ENCODE results near the gene RNF217.
"Not testable (repeated sequence)": the region's sequence is repeated elsewhere in the genome, so short reads cannot be mapped to it uniquely, and the experiment has no call there.

RNF217 gene

DNA sequence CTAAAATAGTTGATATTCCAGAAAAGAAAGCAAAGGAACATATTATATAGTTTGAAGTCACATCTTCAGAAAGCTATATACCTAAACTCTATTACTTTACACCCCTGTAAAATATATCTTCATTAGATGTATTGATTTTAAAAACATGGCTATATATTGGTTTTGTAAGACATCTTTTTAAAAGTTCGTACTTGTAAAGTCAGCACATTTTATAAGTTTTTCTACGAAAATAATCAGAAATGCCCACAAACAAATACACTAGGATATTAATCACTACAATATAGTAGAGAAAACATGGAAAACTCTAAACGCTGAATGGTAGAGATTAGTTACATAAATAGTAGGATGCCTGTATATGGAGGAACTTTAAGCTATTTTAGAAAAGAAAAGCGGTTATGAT is 52.9 kb downstream of the RNF217 start:
- no peak for DNase-seq (ENCODE audit: low read depth)

DNA sequence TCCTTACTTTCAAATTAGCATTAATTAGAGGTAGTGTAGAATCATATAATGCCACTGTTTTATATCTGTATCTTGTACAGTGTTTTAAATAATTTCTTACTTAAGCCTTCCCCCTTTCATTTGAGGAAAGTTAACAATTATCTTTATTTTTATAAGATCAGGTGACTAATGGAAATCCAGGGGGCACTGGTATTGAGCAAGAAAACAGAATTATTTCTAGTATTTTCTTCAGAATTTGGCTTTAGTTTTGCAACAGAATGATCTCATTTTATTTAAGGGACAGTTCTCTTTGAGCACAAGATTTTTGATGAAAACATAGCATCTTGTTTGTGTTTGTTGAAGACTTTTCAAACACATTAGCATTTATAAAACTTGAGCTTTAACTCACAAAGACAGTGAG is 55.9 kb downstream of the RNF217 start:
- no peak for DNase-seq (ENCODE audit: low read depth)

DNA sequence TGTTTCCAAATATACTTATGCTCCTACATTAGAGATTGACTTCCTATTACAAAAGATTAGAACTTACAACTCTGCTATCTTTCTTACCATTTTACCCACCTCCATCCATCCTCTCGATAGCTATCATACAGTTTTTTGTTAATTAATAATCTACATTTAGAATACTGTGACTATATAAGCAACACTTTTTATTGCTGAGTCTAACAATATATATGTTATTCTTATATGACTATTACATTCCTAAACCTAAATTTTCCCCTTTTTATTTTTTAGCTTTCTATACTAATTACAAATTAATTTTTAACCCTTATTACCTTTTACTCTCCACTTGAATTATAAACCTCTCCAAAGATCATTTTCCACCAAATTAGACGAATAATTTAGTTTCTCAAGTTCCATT is 57.0 kb downstream of the RNF217 start:
- DNase-seq (ENCODE audit: low read depth), result no peak

DNA sequence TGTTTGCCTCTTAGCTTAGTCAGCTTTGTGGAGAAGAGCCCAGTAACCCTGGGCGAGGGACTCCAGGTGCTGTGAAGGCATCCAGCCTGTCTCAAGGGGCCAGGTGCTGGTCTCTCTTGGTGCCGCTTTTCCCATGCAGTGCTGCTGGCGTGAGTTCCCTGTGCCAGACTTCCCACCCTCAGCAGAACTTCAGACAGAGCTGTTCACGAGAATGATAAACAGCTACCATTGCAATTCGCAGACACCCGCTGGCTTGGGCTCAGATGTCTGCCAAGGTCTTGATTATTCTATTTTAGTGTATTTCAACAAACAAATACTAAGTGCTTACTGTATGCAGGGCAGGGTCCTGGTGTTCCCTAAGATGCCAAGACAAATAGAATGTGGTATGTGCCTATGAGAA is 57.7 kb downstream of the RNF217 start:
- no peak for DNase-seq (ENCODE audit: low read depth)

DNA sequence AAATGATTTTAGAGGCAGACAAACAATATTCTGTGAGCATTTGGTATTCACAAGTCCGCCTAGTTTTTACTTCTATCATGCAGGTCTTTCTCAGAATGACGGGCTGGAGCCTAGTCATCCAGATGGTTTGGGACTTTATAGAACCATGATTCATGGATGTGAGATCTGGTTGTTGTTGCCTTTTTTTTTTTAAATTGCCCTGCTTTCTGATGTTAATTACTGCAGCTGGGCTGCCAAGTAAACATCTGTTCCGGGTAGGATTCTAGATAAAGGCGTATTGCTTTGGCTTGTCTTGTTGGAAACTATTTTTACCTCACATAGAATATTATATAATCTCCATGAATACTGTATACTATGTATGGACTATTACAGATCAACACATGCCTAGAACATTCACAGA is 58.1 kb downstream of the RNF217 start:
- DNase-seq (ENCODE audit: low read depth), result no peak

DNA sequence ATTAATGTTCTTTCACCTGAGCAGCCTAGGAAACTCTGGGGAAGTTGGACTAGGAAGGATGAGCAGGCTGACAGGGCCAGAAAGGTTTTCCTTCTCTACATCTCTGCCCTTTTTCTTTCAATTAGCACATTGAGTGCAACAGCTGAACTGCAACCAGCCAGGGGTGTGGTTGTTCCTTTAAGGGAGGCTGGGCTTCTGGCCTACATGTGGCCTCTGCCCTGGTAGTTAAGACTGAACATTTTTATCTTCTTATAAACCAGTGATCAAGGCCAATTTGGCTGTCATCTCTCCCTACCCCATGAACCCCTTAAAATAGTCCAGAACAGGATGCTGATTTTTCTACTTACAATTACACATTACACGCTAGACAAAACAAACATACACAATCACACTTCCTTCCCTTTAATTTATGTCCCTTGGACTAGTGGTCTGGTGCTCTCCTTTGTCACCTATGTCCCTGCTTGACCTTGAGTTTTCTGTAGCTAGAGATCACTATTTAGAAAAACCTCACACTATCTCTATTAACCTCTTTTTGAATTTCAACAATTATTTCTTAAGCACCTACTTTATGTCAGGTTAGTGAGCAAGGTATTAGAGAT is 60.3 kb downstream of the RNF217 start:
- no peak for DNase-seq (ENCODE audit: low read depth)

DNA sequence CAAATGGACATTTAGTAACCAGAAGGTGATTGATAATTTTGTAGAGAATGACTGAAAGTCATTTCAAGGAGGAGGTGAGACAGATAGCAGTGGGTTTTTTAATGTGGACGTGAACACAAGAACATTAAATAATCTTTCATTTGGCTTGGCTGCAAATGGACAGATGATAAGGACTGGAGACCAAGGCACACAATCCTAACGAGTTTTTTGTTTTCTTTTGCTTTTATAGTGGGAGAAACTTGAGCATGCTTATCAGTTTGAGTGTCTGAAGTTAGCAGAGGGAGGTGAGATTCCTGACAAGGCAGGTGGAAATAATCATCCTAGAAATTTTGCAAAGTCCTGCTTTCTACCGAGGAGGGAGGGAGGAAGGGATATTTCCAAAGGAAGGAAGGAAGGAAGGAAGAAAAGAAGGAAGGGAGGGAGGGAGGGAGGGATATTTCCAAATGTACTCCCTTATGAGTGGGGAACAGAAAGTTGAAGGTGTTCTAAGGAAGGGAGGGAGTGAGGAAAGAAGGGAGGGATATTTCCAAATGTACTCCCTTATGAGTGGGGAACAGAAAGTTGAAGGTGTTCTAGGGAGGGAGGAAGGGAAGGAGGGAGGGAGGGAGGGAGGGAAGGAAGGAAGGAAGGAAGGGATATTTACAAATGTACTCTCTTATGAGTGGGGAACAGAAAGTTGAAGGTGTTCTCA is 63.1 kb downstream of the RNF217 start:
- no peak for DNase-seq (ENCODE audit: low read depth)

DNA sequence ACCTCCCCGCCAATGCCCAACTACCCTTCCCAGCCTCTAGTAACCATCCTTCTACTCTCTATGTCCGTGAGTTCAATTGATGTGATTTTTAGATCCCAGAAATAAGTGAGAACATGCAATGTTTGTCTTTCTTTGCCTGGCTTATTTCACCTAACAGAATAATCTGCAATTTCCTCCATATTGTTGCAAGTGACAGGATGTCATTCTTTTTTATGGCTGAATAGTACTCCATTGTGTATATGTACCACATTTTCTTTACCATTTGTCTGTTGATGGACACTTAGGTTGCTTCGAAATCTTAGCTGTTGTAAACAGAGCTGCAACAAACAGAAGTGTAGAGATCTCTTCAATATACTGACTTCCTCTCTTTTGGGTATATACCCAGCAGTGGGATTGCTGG is 65.0 kb downstream of the RNF217 start:
- DNase-seq (ENCODE audit: low read depth), result no peak

DNA sequence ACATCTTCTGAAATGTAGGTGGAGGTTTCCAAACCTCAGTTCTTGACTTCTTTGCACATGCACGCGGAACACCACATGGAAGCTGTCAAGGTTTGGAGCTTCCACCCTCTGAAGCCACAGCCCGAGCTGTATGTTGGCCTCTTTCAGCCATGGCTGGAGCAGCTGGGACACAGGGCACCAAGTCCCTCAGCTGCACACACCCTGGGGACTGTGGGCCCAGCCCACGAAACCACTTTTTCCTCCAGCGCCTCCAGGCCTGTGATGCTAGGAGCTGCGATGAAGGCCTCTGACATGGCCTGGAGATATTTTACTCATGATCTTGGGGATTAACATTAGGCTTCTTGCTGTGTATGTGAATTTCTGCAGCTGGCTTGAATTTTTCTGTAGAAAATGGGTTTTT is 68.7 kb downstream of the RNF217 start:
- no peak for DNase-seq (ENCODE audit: low read depth)

DNA sequence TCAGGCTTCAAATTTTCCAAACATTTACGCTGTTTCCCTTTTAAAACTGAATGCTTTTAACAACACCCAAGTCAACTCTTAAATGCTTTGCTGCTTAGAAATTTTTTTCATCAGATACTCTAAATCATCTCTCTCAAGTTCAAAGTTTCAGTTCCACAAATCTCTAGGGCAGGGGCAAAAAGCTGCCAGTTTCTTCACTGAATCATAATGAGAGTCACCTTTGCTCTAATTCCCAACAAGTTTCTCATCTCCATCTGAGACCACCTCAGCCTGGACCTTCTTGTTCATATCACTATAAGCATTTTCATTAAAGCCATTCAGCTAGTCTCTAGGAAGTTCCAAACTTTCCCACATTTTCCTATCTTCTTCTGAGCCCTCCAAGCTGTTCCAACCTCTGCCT is 69.1 kb downstream of the RNF217 start:
- DNase-seq (ENCODE audit: low read depth), result no peak

DNA sequence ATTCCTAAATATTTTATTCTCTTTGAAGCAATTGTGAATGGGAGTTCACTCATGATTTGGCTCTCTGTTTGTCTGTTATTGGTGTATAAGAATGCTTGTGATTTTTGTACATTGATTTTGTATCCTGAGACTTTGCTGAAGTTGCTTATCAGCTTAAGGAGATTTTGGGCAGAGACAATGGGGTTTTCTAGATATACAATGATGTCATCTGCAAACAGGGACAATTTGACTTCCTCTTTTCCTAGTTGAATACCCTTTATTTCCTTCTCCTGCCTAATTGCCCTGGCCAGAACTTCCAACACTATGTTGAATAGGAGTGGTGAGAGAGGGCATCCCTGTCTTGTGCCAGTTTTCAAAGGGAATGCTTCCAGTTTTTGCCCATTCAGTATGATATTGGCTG is 72.7 kb downstream of the RNF217 start:
- not testable (repeated sequence) for DNase-seq (ENCODE audit: low read depth)

DNA sequence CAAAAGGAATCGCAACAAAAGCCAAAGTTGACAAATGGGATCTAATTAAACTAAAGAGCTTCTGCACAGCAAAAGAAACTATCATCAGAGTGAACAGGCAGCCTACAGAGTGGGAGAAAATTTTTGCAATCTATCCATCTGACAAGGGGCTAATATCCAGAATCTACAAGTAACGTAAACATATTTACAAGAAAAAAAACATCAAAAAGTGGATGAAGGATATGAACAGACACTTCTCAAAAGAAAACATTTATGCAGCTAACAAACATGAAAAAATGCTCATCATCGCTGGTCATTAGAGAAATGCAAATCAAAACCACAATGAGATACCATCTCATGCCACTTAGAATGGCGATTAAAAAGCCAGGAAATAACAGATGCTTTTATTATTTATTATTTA is 74.2 kb downstream of the RNF217 start:
- DNase-seq (ENCODE audit: low read depth), result not testable (repeated sequence)

DNA sequence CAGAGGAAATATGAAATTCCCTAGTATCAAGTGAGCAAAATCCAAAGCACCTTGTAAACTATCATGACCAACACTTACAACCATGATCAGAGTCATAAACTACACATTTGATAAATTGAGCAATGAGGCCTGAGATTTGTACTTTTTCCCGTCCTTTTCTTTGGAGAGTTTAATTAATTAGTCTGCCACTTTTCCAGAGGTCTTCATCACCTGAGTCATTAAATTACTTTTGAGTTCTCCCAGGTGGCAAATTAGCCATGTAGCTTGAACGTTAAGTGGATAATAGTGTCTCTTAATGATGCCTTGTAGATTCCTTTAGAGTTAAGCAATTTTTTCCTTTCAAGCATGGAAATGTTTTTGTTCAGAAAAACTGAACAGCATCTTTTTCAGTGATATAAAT is 75.6 kb downstream of the RNF217 start:
- no peak for DNase-seq (ENCODE audit: low read depth)

DNA sequence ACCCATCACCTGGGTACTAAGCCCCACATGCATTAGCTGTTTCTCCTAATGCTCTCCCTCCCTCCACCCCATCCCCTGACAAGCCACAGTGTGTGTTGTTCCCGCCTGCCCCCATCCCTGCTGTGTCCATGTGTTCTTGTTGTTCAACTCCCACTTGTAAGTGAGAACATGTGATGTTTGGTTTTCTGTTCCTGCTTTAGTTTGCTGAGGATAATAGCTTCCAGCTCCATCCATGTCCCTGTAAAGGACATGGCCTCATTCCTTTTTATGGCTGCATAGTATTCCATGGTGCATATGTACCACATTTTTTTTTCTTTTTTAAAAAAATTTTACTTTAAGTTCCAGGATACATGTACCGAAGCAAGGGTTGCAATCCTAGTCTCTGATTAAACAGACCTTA is 76.7 kb downstream of the RNF217 start:
- DNase-seq (ENCODE audit: low read depth), result no peak

DNA sequence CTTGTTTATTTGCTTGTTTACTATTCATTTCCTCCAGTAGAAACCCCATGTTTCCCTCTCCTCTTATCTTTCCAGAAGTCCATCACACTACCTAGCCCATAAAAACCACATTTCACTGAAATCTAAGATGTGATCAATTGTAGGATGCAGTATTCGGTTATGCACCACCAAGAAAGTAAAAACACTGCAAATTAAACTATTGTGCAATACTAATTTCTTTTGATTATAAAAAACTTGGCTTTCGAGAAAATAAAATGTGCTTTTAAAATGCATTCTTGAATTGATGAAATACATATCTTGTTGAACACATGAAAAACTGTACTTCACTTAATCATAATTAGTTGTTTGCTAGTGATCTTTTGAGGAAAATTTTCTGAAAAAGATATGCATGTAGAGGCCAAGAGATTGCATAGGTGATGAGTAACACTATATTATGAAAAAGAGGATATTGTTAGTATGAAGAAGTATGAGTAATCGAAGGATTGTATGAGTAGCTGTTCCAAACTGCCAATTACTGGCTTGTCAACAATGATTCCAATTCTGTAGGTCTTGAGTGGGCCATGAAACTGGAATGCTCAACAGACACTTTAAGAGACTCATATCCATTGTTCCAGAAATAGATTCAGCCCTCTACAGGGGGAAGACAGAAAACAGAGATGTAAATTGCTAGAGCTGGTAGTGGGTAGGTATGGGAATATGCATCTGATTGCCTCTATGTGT is 79.7 kb downstream of the RNF217 start:
- no peak for DNase-seq (ENCODE audit: low read depth)

DNA sequence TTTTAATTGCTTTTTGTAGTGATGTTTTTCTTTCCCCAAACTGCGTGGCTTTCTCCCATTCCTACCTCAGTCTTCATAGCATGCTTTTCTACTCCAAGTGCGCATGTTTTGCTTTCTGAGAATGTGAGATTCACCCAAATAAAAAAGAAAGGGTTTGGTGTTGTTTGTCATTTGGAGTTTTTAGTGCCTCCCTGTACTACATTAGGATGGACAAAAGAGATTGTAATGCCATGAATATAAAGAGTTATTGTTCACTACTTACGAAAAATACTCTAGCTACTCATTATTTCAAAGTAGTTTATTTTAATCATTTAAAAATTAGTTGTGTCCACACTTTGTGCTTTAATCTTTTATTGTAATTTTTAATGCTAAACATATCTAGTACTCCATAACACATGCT is 81.8 kb downstream of the RNF217 start:
- no peak for DNase-seq (ENCODE audit: low read depth)

DNA sequence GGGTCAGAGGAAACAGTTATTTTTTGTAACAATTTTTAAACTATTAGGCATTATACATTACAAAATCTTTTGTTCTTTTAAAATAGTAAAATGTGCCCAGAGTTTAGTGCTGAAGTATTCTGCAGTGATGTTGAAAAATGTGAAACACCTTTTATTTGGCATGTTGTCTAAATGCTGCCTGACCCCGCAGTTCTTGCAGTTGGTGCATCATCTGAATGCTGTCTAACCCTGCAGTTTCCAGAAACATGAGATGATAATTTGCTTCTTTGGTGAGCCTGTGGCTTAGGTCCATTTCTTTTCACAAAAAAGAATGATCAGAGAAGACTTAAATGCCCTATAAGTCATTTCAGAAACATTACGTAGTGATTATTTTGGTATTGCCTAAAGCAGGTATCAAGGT is 82.4 kb downstream of the RNF217 start:
- DNase-seq (ENCODE audit: low read depth), result no peak

DNA sequence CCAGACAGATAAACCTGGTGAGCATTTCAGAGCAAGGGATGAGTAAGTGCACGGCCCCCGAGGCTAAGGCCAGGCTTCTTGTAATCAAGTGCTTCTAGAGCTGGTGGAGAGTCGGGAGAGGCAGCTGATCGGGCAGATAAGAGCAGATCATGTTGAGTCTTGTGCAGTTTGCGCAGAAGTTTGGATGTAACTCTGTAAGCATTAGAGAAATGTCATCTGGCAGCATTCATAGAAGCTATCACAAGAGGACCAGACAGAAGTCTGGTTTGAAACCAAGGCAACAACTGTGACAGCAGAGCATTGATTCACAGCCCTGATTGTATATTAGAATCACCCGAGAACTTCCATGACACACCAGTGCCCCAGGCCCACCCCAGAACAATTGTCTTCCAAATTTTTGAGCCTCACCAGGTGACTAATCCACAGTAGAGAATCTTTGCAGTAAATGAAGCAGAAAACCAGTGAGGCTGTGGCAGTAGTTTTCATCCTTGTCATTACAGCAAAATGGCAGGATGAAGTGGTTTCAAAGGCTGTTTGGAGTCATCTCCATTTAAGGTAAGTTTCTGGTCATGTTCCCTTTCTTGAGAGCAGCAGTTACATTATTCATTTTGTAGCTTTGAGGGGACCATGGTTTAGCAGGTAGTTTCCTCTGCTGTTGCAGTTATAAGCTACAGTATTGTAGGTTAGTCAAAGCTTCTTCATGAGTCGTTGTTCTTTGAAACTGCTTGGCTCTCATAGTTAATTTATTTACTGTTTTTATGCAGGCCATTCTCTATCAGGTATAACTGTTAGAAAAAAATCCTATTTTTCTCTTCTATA is 84.1 kb downstream of the RNF217 start:
- no peak for DNase-seq (ENCODE audit: low read depth)

DNA sequence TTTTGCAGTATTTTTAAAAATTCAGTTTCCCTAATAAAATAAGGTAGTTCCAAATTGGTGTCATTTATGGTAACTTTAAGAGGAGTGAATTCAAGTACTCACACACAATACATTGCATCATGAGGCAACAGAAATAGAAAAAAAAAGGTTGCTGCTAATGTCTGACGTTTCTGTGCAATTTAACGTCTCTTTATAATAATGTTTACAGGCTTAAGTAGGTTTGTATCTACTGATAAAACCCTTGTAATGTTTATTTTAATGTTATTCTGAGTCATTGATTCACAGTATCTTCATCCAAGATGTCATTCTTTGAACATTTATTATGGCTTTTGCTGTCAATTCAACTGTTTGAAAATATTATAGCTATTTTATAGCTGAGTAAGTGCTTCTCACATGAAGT is 86.0 kb downstream of the RNF217 start:
- DNase-seq (ENCODE audit: low read depth), result no peak

DNA sequence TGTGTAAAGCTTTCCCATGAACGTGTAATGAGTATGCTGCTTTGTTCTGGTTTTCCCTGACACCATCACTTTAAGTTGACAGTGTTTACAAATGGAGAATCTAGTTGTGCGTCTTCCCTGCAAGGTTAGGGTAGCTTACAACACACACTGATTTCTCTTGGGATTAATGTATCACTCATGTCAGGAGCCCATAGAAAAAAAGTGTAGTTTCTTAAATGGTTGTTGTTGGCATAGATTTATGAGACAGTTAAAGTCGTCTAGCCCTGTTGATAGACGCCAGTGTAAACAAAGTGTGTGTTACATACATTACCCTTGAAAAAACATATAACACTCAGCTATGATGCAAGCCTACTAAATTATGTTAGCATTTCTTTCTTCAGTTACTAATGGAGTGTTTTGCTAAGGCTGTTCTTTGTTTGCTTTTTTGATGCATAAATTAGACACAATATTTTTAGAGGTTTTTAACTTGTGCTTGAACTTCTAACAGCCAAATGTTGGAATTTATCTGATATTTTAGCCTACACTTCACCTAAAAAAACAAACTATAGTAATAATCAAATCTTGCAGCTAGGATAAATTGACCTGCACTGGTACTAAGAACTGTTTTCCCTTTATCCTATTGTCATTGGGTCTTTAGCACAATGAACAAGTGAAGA is 88.6 kb downstream of the RNF217 start:
- DNase-seq (ENCODE audit: low read depth), result no peak

DNA sequence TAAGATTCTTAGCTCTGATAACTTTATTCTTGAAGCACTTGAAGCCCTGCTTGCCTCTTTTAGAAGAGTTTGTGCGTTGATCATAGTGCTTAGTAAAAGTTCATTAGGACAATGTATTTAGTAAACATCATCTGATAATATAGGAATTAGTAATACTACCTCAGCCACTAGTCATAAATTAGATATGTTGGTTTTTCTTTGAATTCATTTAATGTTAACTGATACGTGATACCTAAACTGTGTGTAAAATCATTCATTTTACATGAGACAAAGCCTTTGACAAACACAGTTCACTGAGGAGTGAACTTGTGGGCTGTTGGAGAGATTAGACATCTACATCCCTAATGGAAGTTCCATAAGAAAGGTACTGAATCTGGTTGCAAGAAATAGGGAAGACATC is 91.6 kb downstream of the RNF217 start:
- DNase-seq (ENCODE audit: low read depth), result no peak

DNA sequence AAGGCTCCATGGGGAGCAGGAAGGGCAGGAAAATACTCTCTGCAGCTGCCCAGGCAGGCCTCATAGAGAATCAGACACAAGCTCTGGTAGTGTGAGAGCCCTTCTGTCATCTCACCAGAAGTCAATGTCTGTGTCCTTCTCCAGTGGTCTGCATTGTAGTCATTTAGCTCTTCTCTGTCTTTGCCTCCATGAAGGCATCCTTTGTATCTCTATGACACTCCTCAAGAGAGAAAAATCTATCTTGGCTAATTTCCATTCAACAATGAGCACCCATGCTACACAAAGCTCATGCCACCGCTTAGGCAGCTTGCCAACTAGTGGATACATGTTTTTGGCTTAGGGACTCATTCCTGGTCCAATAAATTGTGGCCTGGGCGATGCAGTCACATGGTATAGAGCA is 92.1 kb downstream of the RNF217 start:
- DNase-seq (ENCODE audit: low read depth), result no peak
